ENCODE data around the gene SSBP3.
A peak's percentile ranks its signal among the peaks of the same experiment; 100 is the strongest.
"Not testable (repeated sequence)": the region's sequence is repeated elsewhere in the genome, so short reads cannot be mapped to it uniquely, and the experiment has no call there.

Gene SSBP3

DNA sequence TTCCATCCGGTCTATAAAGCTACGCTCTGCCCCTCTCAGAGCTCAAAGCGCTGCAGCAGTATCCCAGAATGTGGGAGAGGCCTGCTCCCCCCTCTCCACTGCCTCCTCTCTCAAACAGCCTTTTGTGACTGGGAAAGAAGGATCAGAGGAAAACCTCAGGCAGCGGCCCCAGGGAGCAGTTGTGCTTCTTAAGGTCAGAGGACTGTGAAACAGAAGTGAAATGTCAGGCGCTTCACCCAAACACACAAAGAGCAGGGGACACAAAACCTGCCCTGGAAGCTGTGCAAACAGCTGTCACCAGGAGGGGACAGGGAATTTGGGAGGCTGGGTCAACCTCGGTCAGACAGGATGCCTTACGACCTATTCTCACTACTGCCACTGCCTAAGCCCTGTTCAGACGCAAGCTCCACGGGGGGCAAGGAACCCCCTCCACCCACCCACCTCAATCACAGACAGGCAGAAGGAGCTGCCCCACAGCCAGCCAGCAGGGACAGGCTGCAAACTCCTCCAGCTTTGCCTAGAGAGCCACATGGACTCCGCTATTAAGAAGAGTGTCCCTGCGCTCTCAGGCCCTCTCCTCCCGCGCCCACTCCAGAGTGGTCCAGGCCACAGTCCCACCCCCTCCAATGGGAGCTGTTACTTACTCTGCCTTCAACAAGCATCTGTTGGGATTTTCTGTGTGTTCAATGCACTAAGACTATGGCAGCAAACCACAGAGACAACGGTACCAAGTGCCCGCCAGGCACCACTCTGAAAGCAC lies 14.6 kb downstream of the SSBP3 start:
- no peak for DNase-seq

- no peak for DNase-seq
These were observed 15.5 kb downstream of the SSBP3 start for GRCh38 chr1:54390655-54391054.

DNA sequence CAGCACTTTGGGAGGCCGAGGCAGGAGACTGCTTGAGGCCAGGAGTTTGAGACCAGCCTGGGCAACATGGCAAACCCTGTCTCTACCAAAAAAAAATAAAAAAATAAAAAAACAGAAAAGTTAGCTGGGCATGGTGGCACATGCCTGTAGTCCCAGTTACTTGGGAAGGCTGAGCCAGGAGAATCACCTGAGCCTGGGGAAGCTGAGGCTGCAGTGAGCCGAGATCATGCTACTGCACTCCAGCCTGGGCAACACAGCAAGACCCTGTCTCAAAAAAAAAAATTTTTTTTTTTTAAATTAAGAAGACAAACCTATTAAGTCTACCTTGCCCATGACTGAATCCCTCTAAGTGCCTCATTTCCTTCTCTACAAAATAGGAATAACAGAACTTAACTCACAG lies 16.6 kb downstream of the SSBP3 start:
- DNase-seq = not testable (repeated sequence)

- DNase-seq = no peak
These were observed 18.8 kb downstream of the SSBP3 start for GRCh38 chr1:54387419-54387818.

DNA sequence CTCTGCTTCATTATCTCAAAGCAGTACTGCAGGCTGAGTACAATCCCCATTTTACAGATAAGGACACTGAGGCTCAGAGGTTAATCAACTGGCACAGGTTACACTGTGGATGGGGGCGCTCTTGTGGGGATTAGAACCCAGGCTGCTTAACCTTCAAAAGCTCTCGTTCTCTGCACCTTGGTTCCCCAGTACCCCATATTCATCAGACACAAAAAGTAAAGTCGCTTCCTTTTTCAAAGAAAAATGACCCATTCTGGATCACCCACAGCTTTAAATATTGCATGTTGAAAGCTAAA lies 20.5 kb downstream of the SSBP3 start:
- DNase-seq = no peak

- DNase-seq = no peak
These were observed 21.1 kb downstream of the SSBP3 start for GRCh38 chr1:54384918-54385726.

DNA sequence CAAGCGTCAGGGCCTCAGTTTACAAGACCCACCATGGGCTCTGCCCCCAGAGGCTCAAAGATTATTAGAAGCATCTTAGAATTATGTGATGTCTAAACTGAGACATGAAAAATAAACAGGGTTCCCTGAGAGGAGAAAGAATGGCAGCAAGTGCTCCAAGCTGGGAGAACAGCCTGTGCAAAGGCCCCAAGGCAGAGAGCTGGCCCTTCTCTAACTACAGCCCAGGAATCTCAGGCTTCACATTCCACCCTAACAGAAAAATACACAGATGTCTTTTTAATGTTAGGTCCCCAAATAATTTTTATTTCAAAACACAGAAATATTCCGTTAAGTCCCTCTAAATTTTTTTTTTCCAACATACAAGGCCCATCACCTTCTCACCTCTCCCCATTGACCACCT lies 21.7 kb downstream of the SSBP3 start:
- no peak for DNase-seq

DNA sequence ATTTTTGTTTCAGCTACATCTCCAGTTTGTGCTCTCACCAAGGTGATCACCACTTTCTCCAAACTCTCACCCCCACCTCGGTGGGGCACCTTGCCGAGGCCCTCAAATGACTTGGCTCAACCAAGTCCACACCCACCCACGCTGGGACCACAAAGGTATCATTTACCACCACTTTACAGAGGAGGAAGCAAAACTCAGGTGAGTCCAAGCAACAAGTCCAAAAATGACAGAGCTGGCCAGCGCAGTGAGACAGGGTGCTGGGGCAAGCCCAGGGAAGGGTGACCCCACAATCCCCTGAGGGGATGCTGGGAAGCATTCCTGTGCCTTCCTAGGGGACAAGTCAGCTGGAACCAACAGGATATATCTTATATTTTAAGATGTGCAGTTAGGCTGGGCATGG lies 24.7 kb downstream of the SSBP3 start:
- DNase-seq = no peak

- peak; percentile 42 for DNase-seq
These were observed 25.8 kb downstream of the SSBP3 start for GRCh38 chr1:54380290-54380882.

GRCh38 chr1:54379555-54380289 lies 26.5 kb downstream of the SSBP3 start:
- DNase-seq = no peak

- no peak for DNase-seq
These were observed 27.2 kb downstream of the SSBP3 start for GRCh38 chr1:54378874-54379554.

- no peak for DNase-seq
These were observed 27.9 kb downstream of the SSBP3 start for GRCh38 chr1:54378157-54378873.

GRCh38 chr1:54377040-54377691 lies 29.0 kb downstream of the SSBP3 start:
- no peak for DNase-seq

GRCh38 chr1:54376430-54377039 lies 29.7 kb downstream of the SSBP3 start:
- no peak for DNase-seq

DNA sequence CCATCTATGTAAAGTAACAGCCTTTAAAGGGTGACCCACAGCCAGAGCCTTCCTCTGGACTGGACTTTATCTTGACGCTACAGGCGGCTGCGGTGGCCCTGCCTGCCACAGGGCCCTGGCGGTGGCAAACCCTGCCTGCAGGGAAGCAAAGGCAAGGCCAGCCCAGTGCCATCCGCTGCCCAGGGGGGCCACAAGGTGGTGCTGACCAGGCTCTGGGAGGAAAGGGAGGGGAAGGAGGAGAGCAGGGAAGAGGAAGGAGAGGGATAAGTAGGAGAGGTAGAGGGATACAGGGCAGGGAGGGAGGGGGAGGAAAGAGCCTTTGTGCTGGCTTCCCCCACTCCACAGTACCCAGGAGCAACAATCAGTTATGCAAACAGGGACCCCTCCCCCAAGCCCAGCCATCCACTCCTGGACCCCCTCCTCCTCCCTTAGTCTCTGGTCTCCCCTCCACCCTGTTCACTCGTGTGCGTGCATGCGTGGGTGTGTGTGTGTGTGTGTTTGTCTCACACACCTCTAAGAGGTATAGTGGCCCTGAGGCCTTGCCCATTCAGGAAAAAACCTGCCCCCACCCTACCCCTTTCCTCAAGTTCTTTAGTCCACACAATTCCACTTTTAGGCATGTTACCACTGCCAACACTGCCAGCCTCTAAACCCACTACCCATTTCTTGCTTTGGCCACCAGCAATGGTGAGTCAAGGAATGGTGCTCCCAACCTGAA lies 30.3 kb downstream of the SSBP3 start:
- no peak for DNase-seq

- DNase-seq = no peak
These were observed 30.9 kb downstream of the SSBP3 start for GRCh38 chr1:54375298-54375697.

GRCh38 chr1:54374766-54375165 lies 31.4 kb downstream of the SSBP3 start:
- no peak for DNase-seq

- no peak for DNase-seq
These were observed 33.2 kb downstream of the SSBP3 start for GRCh38 chr1:54372978-54373377.

DNA sequence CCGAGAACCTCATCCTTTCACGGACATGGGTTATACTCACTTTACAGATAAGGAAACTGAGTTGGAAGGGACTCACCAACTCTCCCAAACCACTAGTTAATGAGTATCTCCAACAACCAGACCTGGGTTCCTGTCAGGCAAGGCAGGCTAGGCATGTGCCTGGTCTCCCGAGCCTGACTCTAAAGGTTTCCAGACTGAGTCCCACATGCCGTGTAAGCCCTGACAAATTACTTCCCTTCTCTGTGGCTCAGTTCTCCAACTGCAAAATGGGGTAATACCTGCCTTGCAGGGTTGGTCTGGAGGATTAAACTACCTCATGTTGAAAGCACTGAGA lies 34.3 kb downstream of the SSBP3 start:
- DNase-seq = no peak

Data from activated CD8-positive, alpha-beta memory T cell treated with anti-CD3 and anti-CD28 coated beads, Interleukin-2, amount 50 U/mL, for 4 hours (primary cell).